ENCODE data around the gene FAM111A.

The FAM111A gene

GRCh38 chr11:59195586-59195985 lies 52.9 kb downstream of the FAM111A start:
- peaks cover 22% of the 10 kb centered on the region for H3K4me1 Mint-ChIP-seq
- H3K27me3 Mint-ChIP-seq = peaks cover 13% of the 10 kb centered on the region
- H3K27ac Mint-ChIP-seq = no peak overlapping the region
- no peak overlapping the region for H3K4me3 Mint-ChIP-seq
- H3K36me3 Mint-ChIP-seq (ENCODE audit: low read depth) = peaks cover 3% of the 10 kb centered on the region
- DNase-seq = no peak
- H3K9me3 Mint-ChIP-seq = no peaks in the 10 kb centered on the region
- no peak for ATAC-seq

GRCh38 chr11:59196777-59197176 lies 54.1 kb downstream of the FAM111A start:
- Mint-ChIP-seq H3K4me1 (peaks cover 25% of the 10 kb centered on the region), H3K4me3 (no peak overlapping the region), H3K36me3 (ENCODE audit: low read depth) (peaks cover 5% of the 10 kb centered on the region), H3K9me3 (no peaks in the 10 kb centered on the region), H3K27me3 (peaks cover 13% of the 10 kb centered on the region), H3K27ac (no peak overlapping the region)
- DNase-seq = no peak
- no peak for ATAC-seq

GRCh38 chr11:59197991-59198390 lies 55.3 kb downstream of the FAM111A start:
- H3K27me3 Mint-ChIP-seq = peaks cover 13% of the 10 kb centered on the region
- H3K36me3 Mint-ChIP-seq (ENCODE audit: low read depth) = peaks cover 5% of the 10 kb centered on the region
- ATAC-seq = no peak
- peaks cover 25% of the 10 kb centered on the region for H3K4me1 Mint-ChIP-seq
- H3K9me3 Mint-ChIP-seq = no peaks in the 10 kb centered on the region
- DNase-seq = no peak
- H3K27ac Mint-ChIP-seq = no peak overlapping the region
- H3K4me3 Mint-ChIP-seq = no peak overlapping the region

- Mint-ChIP-seq H3K4me3 (no peak overlapping the region), H3K27me3 (peaks cover 13% of the 10 kb centered on the region), H3K27ac (no peak overlapping the region), H3K36me3 (ENCODE audit: low read depth) (peaks cover 5% of the 10 kb centered on the region), H3K9me3 (no peaks in the 10 kb centered on the region), H3K4me1 (peaks cover 25% of the 10 kb centered on the region)
- ATAC-seq = no peak
- DNase-seq = no peak
Observed at GRCh38 chr11:59198726-59199125, 56.1 kb downstream of the FAM111A start.

GRCh38 chr11:59199546-59200422 lies 57.1 kb downstream of the FAM111A start:
- Mint-ChIP-seq H3K27ac (peak overlapping the region; percentile 71), H3K9me3 (no peaks in the 10 kb centered on the region), H3K36me3 (ENCODE audit: low read depth) (peaks cover 5% of the 10 kb centered on the region), H3K4me3 (no peak overlapping the region), H3K4me1 (peaks cover 26% of the 10 kb centered on the region), H3K27me3 (peaks cover 15% of the 10 kb centered on the region)
- DNase-seq (peak; percentile 32), ATAC-seq (peak; percentile 87)

GRCh38 chr11:59200423-59200746 lies 57.7 kb downstream of the FAM111A start:
- Mint-ChIP-seq H3K27me3 (peaks cover 15% of the 10 kb centered on the region), H3K4me3 (no peak overlapping the region), H3K9me3 (no peaks in the 10 kb centered on the region), H3K27ac (peak overlapping the region; percentile 71), H3K4me1 (peaks cover 26% of the 10 kb centered on the region), H3K36me3 (ENCODE audit: low read depth) (peaks cover 5% of the 10 kb centered on the region)
- DNase-seq (no peak), ATAC-seq (peak; percentile 47)

- H3K27ac Mint-ChIP-seq = no peak overlapping the region
Observed at GRCh38 chr11:59201353-59201752, 58.7 kb downstream of the FAM111A start.

More at GRCh38 chr11:59201353-59201752, 58.7 kb downstream of the FAM111A start:
- Mint-ChIP-seq H3K4me3 (no peak overlapping the region), H3K9me3 (no peaks in the 10 kb centered on the region), H3K36me3 (ENCODE audit: low read depth) (peaks cover 5% of the 10 kb centered on the region), H3K4me1 (peaks cover 27% of the 10 kb centered on the region), H3K27me3 (peaks cover 19% of the 10 kb centered on the region)
- ATAC-seq (no peak), DNase-seq (no peak)
